GM18505 (cell line): ENCODE measurements around the gene FBXW5.

ENCODE experiments used
- ATAC-seq: cut with Tn5 transposase; IDR thresholded peaks from one replicate; pipeline ENCODE4 v1.9.1; 2021; ENCODE audit not compliant: unreplicated experiment
- POLR2A ChIP-seq: IDR thresholded peaks from 4 replicates; pipeline ENCODE4 v1.6.1; 2011; ENCODE audit warnings: borderline replicate concordance; ENCODE audit not compliant: insufficient read depth, insufficient read length; ENCODE audit errors: extremely low read depth

Gene FBXW5

GRCh38 chr9:136944519-136945332 lies at the start of gene FBXW5, which contains the start of gene C8G:
Gene FBXW5 (minus strand): TSS chr9:136944738. CDS start chr9:136944083, 655 bp downstream.
Gene C8G (plus strand): TSS chr9:136945243. CDS start chr9:136945321, 78 bp downstream.
- peak; percentile 81 for ATAC-seq
- TF ChIP-seq POLR2A: peak; percentile 81

GRCh38 chr9:136992819-136993369 lies 48.4 kb upstream of the FBXW5 start:
- TF ChIP-seq POLR2A: no peak
- ATAC-seq: peak; percentile 2

- peak; percentile 74 for ATAC-seq
- peak; percentile 55 for TF ChIP-seq POLR2A
Observed at GRCh38 chr9:136991993-136992818, 47.7 kb upstream of the FBXW5 start, which contains the start of gene PAXX. Gene PAXX (plus strand): TSS chr9:136992422. CDS start chr9:136992444, 22 bp downstream.

GRCh38 chr9:136990242-136990911 lies 45.8 kb upstream of the FBXW5 start:
- TF ChIP-seq POLR2A: no peak
- no peak for ATAC-seq

- ATAC-seq: no peak
- no peak for TF ChIP-seq POLR2A
Observed at GRCh38 chr9:136988872-136989271, 44.3 kb upstream of the FBXW5 start.

- no peak for ATAC-seq
- no peak for TF ChIP-seq POLR2A
Observed at GRCh38 chr9:136985853-136986252, 41.3 kb upstream of the FBXW5 start.

- no peak for TF ChIP-seq POLR2A
- ATAC-seq: no peak
Observed at GRCh38 chr9:136985027-136985602, 40.6 kb upstream of the FBXW5 start.

- TF ChIP-seq POLR2A: no peak
- ATAC-seq: no peak
Observed at GRCh38 chr9:136984464-136985026, 40.0 kb upstream of the FBXW5 start.

GRCh38 chr9:136983656-136984314 lies 39.2 kb upstream of the FBXW5 start:
- ATAC-seq: no peak
- TF ChIP-seq POLR2A: no peak

GRCh38 chr9:136983167-136983566 lies 38.6 kb upstream of the FBXW5 start:
- no peak for ATAC-seq

GRCh38 chr9:136982232-136983051 lies 37.9 kb upstream of the FBXW5 start, which contains the start of gene LCNL1:
Gene LCNL1 (plus strand): TSS chr9:136982993. CDS start chr9:136983587, 594 bp downstream.
- TF ChIP-seq POLR2A: no peak
- ATAC-seq: no peak

More at GRCh38 chr9:136983167-136983566, 38.6 kb upstream of the FBXW5 start:
- no peak for TF ChIP-seq POLR2A
